ENCODE measurements around the gene TTC28.

Gene TTC28

GRCh38 chr22:28254396-28254795, 425.2 kb downstream of the TTC28 start:
- no peak for DNase-seq

GRCh38 chr22:28252539-28252938, 427.1 kb downstream of the TTC28 start:
- no peak for DNase-seq

GRCh38 chr22:28250036-28250695, 429.5 kb downstream of the TTC28 start:
- no peak for DNase-seq

GRCh38 chr22:28249402-28249801, 430.2 kb downstream of the TTC28 start:
- DNase-seq, result no peak

- DNase-seq, result no peak
These were observed 431.8 kb downstream of the TTC28 start for GRCh38 chr22:28247667-28248363.

GRCh38 chr22:28247136-28247535, 432.5 kb downstream of the TTC28 start:
- no peak for DNase-seq

- no peak for DNase-seq
These were observed 433.2 kb downstream of the TTC28 start for GRCh38 chr22:28246397-28246796.

- DNase-seq, result no peak
These were observed 433.9 kb downstream of the TTC28 start for GRCh38 chr22:28245579-28246224.

- no peak for DNase-seq
These were observed 434.9 kb downstream of the TTC28 start for GRCh38 chr22:28244757-28245156.

- no peak for DNase-seq
These were observed 436.1 kb downstream of the TTC28 start for GRCh38 chr22:28243539-28243938.

- DNase-seq, result peak in 1 of 2 experiments; percentile 1
These were observed 437.9 kb downstream of the TTC28 start for GRCh38 chr22:28241656-28242290.

- DNase-seq, result no peak
These were observed 439.7 kb downstream of the TTC28 start for GRCh38 chr22:28239941-28240340.

- peak in 1 of 2 experiments; percentile 25 for DNase-seq
These were observed 441.9 kb downstream of the TTC28 start for GRCh38 chr22:28237783-28238182.

GRCh38 chr22:28237112-28237511, 442.5 kb downstream of the TTC28 start:
- DNase-seq, result no peak

GRCh38 chr22:28232204-28232603, 447.4 kb downstream of the TTC28 start:
- DNase-seq, result no peak

- no peak for DNase-seq
These were observed 448.2 kb downstream of the TTC28 start for GRCh38 chr22:28231441-28231840.

GRCh38 chr22:28230671-28231070, 449.0 kb downstream of the TTC28 start:
- no peak for DNase-seq

- no peak for DNase-seq
These were observed 449.8 kb downstream of the TTC28 start for GRCh38 chr22:28229566-28230485.

- no peak for DNase-seq
These were observed 455.8 kb downstream of the TTC28 start for GRCh38 chr22:28223826-28224225.

- DNase-seq, result no peak
These were observed 456.5 kb downstream of the TTC28 start for GRCh38 chr22:28222976-28223745.

- no peak for DNase-seq
These were observed 457.1 kb downstream of the TTC28 start for GRCh38 chr22:28222571-28222970.

GRCh38 chr22:28222052-28222451, 457.6 kb downstream of the TTC28 start:
- DNase-seq, result no peak

Measured in Kasumi-1 (cell line).